Cardiac fibroblast (primary cell): ENCODE measurements around the gene ITGAD.

Experiments
- DNase-seq, 2 donors: peaks; one replicate each; pipeline versions ENCODE4 v3.0.0 to v3.0.0-alpha.2; 2010; ENCODE audit warnings: low read depth in 2 of 2
- H3K4me3 ChIP-seq, 2 donors: replicated peaks in 1 of 2; 1 replicate in 1 of 2; 2 replicates in 1 of 2; pipeline ENCODE4 v1.5.1; 2011; ENCODE audit warnings: low read depth in 2 of 2, low read length in 2 of 2, mild to moderate bottlenecking in 2 of 2, moderate library complexity in 1 of 2
- CTCF ChIP-seq: IDR thresholded peaks from one replicate; pipeline ENCODE4 v1.5.1; 2011; ENCODE audit warnings: low read depth, mild to moderate bottlenecking, low read length, inconsistent platforms

The ITGAD gene

GRCh38 chr16:31351942-31352325 is 41.2 kb upstream of the ITGAD start:
- no peak for TF ChIP-seq CTCF
- no peak overlapping the region for H3K4me3 ChIP-seq
- DNase-seq: peak in 1 of 2 donors; percentile 20

GRCh38 chr16:31352376-31353115 is 40.6 kb upstream of the ITGAD start:
- DNase-seq: no peak

GRCh38 chr16:31354394-31355291 is 38.5 kb upstream of the ITGAD start, which contains the start of gene ITGAX:
Gene ITGAX (plus strand): TSS chr16:31355176. CDS start chr16:31355255, 79 bp downstream.
- no peak for TF ChIP-seq CTCF
- H3K4me3 ChIP-seq: no peak within 1 kb of the TSS
- peak; percentile 28 to 30 for DNase-seq

More at GRCh38 chr16:31352376-31353115, 40.6 kb upstream of the ITGAD start:
- no peak overlapping the region for H3K4me3 ChIP-seq
- no peak for TF ChIP-seq CTCF

GRCh38 chr16:31355431-31356100 is 37.6 kb upstream of the ITGAD start:
- TF ChIP-seq CTCF: no peak
- no peak for DNase-seq
- H3K4me3 ChIP-seq: no peak overlapping the region

GRCh38 chr16:31356566-31357323 is 36.4 kb upstream of the ITGAD start:
- TF ChIP-seq CTCF: no peak
- H3K4me3 ChIP-seq: no peak overlapping the region
- DNase-seq: no peak
